AG10803 (cell line): ENCODE results near the gene MAPK10.

Experiments
- DNase-seq: peaks from one replicate; pipeline ENCODE4 v3.0.0; 2010; ENCODE audit warnings: low read depth
- H3K4me3 ChIP-seq: 2 replicates; pipeline ENCODE4 v1.5.1; 2011; ENCODE audit warnings: mild to moderate bottlenecking, low read length, control low read depth
- CTCF ChIP-seq: conservative IDR thresholded peaks from 2 replicates; pipeline ENCODE4 v1.5.1; 2011; ENCODE audit warnings: mild to moderate bottlenecking, low read length, control low read depth, inconsistent platforms

MAPK10 gene

DNA sequence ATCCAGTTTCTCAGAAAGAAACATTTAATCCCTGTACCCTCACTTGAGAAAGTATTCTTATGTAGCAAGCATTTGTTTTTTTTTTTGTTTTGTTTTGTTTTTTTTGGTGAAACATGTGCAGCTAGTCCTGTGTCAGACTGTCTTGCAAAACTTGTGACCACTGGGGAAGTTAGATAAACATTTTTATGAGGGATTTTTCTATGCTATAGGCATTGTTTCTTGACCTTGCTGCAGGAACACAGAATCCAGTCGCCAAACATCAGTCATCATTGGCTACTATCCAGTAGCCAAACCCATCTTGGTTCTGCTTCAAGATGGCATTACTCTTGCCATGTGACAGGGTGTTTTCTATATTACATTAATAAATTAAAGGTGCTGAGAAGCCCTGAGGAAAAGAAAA is 7.7 kb upstream of the MAPK10 start:
- no peak for TF ChIP-seq CTCF
- H3K4me3 ChIP-seq = no peak overlapping the region
- peak; percentile 73 for DNase-seq

DNA sequence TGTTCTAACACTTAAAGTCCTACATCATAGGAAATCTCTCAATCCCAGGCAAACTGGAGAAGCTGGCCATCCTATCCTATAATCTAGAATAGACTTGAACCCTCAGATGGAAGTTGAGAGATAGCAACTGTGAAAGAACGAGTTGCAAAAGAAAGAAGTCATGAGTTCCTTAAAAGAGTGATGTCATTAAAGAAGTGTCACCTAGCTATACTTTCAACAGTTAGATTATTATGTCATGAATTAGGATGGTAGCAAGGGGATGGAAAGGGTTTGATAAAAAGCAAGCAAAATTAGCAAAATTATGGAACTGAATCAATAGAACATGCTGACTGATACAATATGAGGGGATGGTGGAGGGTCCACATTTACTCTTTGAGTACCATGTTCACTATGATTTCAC is 7.1 kb upstream of the MAPK10 start:
- no peak for DNase-seq
- no peak overlapping the region for H3K4me3 ChIP-seq
- TF ChIP-seq CTCF = no peak

DNA sequence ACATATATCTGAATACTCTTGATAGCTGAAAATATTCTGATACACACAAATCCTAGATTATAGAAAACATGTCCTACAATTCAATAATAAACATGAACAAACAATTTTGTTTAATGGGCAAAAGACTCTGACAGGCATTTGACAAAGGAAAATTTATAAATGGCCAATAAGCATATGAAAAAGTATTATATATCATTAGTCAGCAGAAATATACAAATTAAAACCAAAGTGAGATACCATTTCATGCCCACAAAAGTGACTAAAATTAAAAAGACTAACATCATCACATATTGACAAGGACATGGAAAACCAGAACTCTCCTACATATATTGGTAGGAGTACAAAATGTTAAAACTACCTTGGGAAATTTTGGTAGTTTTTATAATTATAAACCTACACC is 2.7 kb upstream of the MAPK10 start:
- TF ChIP-seq CTCF = no peak
- no peak for DNase-seq
- H3K4me3 ChIP-seq = no peak overlapping the region

DNA sequence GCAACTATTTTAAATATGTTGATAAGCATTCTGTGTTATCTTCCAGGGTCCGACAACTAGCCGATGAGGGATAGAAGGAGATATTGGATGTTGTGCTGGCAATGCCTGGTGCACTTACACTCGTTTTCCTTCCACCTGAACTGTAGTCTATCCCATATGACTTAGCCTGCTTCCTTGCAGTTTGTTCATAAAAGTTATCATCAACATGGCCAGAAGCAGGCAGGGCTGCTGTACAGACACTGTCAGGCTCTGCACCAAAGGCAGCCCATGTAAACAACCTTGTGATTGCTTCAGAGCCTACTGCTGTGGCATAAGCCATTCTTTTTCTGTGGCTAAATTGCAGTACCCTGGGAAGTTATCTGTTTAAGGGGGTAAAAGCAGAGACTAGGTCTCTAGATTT is 1.6 kb downstream of the MAPK10 start:
- H3K4me3 ChIP-seq = no peak overlapping the region
- no peak for TF ChIP-seq CTCF
- DNase-seq = peak; percentile 12

GRCh38 chr4:86357608-86358007 is 2.2 kb downstream of the MAPK10 start:
- no peak for TF ChIP-seq CTCF
- no peak overlapping the region for H3K4me3 ChIP-seq
- no peak for DNase-seq

DNA sequence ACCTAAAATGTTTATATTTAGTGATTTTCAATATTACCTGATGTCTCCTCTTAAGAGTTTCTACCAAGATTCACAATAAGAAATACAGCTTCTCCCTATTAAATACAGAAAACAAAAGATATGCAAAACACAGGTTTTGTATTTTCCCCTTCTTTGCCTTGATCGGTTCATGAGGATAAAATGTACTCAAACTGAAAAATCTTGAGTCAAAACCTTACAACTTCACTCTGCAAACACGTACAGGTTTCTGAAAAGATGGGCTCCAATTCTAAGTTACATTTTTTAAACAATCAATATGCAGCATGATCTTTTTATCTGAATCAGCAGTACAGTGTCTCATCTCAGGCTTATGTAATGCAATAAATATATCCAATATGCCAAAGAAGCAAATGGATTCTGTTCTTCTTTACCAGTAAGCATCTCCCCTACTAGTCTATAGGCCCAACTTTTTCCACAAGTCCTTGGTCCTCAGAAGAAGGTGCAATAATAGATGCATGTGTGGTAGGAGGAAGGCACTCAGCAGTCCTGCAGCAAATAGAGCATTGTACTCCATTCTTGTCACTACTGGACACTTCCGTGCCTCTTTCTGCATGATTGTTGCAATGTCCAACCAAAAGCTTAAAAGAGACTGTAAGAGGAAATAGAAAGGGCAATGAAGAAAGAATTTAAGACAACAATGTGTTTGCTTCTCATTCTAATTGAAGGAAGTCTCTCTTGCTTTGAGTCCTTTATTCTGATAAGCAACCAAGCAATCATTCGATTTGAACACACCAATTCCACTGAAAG is 3.2 kb downstream of the MAPK10 start:
- H3K4me3 ChIP-seq = no peak overlapping the region
- DNase-seq = no peak
- TF ChIP-seq CTCF = no peak

GRCh38 chr4:86354390-86354789 is 5.5 kb downstream of the MAPK10 start:
- no peak for DNase-seq
- no peak for TF ChIP-seq CTCF
- H3K4me3 ChIP-seq = no peak overlapping the region
